ENCODE measurements around the gene STK32C. TPM values are rescaled to one million over a fixed set of nuclear protein-coding genes. Genes with fewer than 3 reads are reported as not detected.

Gene STK32C
- total RNA-seq, 1 experiment from 2014 or later = 20.7 TPM

- DNase-seq (ENCODE audit: unreplicated experiment) = no peak
- no peak overlapping the region for H3K27ac Mint-ChIP-seq (ENCODE audit: low read depth, unreplicated experiment)
- intact Hi-C loops (cut with micrococcal nuclease) = no loop called here
- no peak overlapping the region for H3K4me3 Mint-ChIP-seq (ENCODE audit: unreplicated experiment)
- ChIA-PET CTCF (no interaction called here), POLR2A (no interaction called here)
- H3K4me1 Mint-ChIP-seq (ENCODE audit: insufficient read depth, unreplicated experiment) = no peaks in the 10 kb centered on the region
- H3K27me3 Mint-ChIP-seq (ENCODE audit: insufficient read depth, unreplicated experiment) = no peaks in the 10 kb centered on the region
- H3K9me3 Mint-ChIP-seq (ENCODE audit: unreplicated experiment) = no peaks in the 10 kb centered on the region
- no peaks in the 10 kb centered on the region for H3K36me3 Mint-ChIP-seq (ENCODE audit: insufficient read depth, unreplicated experiment)
- TF ChIP-seq, protein P1, sequence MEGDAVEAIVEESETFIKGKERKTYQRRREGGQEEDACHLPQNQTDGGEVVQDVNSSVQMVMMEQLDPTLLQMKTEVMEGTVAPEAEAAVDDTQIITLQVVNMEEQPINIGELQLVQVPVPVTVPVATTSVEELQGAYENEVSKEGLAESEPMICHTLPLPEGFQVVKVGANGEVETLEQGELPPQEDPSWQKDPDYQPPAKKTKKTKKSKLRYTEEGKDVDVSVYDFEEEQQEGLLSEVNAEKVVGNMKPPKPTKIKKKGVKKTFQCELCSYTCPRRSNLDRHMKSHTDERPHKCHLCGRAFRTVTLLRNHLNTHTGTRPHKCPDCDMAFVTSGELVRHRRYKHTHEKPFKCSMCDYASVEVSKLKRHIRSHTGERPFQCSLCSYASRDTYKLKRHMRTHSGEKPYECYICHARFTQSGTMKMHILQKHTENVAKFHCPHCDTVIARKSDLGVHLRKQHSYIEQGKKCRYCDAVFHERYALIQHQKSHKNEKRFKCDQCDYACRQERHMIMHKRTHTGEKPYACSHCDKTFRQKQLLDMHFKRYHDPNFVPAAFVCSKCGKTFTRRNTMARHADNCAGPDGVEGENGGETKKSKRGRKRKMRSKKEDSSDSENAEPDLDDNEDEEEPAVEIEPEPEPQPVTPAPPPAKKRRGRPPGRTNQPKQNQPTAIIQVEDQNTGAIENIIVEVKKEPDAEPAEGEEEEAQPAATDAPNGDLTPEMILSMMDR (IDR thresholded peaks at IDR 0.05; ENCODE audit: unreplicated experiment) = no peak
- BruUV-seq (replicated peaks) = no TSS peak
Observed at GRCh38 chr10:132251928-132252327, 55.8 kb downstream of the STK32C start.

DNA sequence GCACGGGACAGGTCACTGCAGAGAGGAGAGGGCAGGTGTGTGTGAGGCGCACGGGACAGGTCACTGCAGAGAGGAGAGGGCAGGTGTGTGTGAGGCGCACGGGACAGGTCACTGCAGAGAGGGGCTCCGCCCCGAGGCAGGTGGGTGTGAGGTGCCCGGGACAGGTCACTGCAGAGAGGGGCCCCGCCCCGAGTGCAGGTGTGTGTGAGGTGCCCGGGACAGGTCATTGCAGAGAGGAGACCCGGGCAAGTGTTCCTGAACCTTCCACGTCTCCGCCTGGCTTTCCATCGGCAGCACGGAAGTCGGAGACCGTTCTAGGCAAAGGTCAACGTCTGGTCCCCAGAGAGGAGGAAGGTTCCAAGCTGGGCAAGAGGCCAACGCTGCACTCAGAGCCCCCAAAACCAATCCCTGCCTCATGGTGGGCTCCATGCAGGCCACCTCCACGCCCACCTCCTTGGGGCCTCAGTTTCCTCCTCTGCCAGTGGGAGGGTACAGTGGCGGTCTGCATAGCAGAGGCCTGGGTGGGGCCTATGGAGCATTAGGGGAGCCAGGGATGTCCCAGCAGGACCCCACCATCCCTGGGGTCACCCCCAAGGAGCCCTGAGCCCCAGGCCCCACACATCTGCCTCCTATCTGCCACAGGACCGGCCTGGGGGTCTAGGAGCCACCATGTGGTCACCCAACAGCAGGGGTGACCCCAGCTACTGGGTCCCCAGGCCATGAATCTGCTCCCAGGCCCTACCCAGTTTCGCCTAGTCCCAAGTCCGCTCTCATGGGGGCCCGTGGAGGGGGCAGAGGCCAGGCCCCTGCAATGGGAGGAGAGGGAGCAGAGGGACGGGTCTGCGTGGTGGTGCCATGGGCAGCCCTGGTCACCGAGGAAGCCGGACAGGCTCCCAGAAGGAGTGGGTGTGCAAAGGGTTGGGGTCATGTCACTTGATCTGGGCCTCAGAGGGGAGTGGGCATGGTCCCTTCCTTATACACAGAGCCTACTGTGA lies 57.0 kb downstream of the STK32C start:
- Mint-ChIP-seq H3K4me3 (ENCODE audit: unreplicated experiment) (no peak overlapping the region), H3K36me3 (ENCODE audit: insufficient read depth, unreplicated experiment) (no peaks in the 10 kb centered on the region), H3K27ac (ENCODE audit: low read depth, unreplicated experiment) (no peak overlapping the region), H3K4me1 (ENCODE audit: insufficient read depth, unreplicated experiment) (no peaks in the 10 kb centered on the region), H3K9me3 (ENCODE audit: unreplicated experiment) (no peaks in the 10 kb centered on the region), H3K27me3 (ENCODE audit: insufficient read depth, unreplicated experiment) (no peaks in the 10 kb centered on the region)
- TF ChIP-seq, protein P1 (IDR thresholded peaks at IDR 0.05; ENCODE audit: unreplicated experiment) = no peak
- DNase-seq (ENCODE audit: unreplicated experiment) = no peak
- ChIA-PET CTCF (no interaction called here), POLR2A (no interaction called here)
- intact Hi-C loops (cut with micrococcal nuclease) = no loop called here
- BruUV-seq (replicated peaks) = no TSS peak

DNA sequence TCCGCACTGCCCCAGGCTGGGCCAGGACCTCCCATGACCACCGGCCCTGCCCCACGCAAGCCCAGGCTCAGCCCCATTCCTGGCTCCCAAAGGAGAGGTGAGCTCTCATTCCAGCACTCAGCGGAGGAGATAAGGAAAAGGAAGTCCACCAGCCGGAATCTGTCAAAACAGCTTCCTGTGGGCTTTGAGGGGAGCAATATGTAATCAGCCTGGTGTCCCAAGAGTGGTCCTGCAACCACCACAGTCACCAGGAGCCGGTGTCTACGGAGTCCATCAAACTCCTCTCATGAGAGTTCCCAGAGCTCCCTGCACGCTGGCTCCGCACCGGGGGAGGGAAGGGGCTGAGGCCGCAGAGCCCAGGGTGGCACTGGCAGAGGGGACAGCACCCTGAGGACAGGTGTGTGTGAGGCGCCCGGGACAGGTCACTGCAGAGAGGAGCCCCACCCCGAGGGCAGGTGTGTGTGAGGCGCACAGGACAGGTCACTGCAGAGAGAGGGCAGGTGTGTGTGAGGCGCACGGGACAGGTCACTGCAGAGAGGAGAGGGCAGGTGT lies 57.9 kb downstream of the STK32C start:
- intact Hi-C loops (cut with micrococcal nuclease) = no loop called here
- ChIA-PET POLR2A (no interaction called here), CTCF (no interaction called here)
- Mint-ChIP-seq H3K9me3 (ENCODE audit: unreplicated experiment) (no peaks in the 10 kb centered on the region), H3K4me3 (ENCODE audit: unreplicated experiment) (no peak overlapping the region), H3K4me1 (ENCODE audit: insufficient read depth, unreplicated experiment) (no peaks in the 10 kb centered on the region), H3K27ac (ENCODE audit: low read depth, unreplicated experiment) (no peak overlapping the region), H3K27me3 (ENCODE audit: insufficient read depth, unreplicated experiment) (no peaks in the 10 kb centered on the region), H3K36me3 (ENCODE audit: insufficient read depth, unreplicated experiment) (no peaks in the 10 kb centered on the region)
- no peak for DNase-seq (ENCODE audit: unreplicated experiment)
- no TSS peak for BruUV-seq (replicated peaks)
- TF ChIP-seq, protein P1 (IDR thresholded peaks at IDR 0.05; ENCODE audit: unreplicated experiment) = no peak

GRCh38 chr10:132249226-132249724 lies 58.5 kb downstream of the STK32C start:
- intact Hi-C loops (cut with micrococcal nuclease) = no loop called here
- CTCF ChIA-PET = no interaction called here

More at GRCh38 chr10:132249226-132249724, 58.5 kb downstream of the STK32C start:
- no TSS peak for BruUV-seq (replicated peaks)
- TF ChIP-seq, protein P1 (IDR thresholded peaks at IDR 0.05; ENCODE audit: unreplicated experiment) = no peak
- no peak overlapping the region for H3K27ac Mint-ChIP-seq (ENCODE audit: low read depth, unreplicated experiment)
- POLR2A ChIA-PET = interaction anchor here (0.6 kb wide), 1 partner anchor 20 kb away, joined by 4 read pairs; no protein-coding TSS in a partner anchor
- H3K4me1 Mint-ChIP-seq (ENCODE audit: insufficient read depth, unreplicated experiment) = no peaks in the 10 kb centered on the region
- no peak for DNase-seq (ENCODE audit: unreplicated experiment)
- no peak overlapping the region for H3K4me3 Mint-ChIP-seq (ENCODE audit: unreplicated experiment)
- no peaks in the 10 kb centered on the region for H3K9me3 Mint-ChIP-seq (ENCODE audit: unreplicated experiment)
- no peaks in the 10 kb centered on the region for H3K27me3 Mint-ChIP-seq (ENCODE audit: insufficient read depth, unreplicated experiment)
- no peaks in the 10 kb centered on the region for H3K36me3 Mint-ChIP-seq (ENCODE audit: insufficient read depth, unreplicated experiment)
